HFFc6 (cell line): ENCODE data around the gene ZNF100. TPM values are rescaled to one million over a fixed set of nuclear protein-coding genes. Genes with fewer than 3 reads are reported as not detected.

Source experiments
- DNase-seq: peaks from one replicate; pipeline ENCODE4 v3.0.0-alpha.2; 2018
- H3K27ac Mint-ChIP-seq: 2 replicates; pipeline ENCODE4 v1.8.0; 2020; ENCODE audit warnings: mild to moderate bottlenecking, mixed read lengths
- H3K27me3 Mint-ChIP-seq: 2 replicates; pipeline ENCODE4 v1.8.0; 2021; ENCODE audit warnings: mild to moderate bottlenecking, moderate library complexity, mixed read lengths; ENCODE audit not compliant: insufficient read depth
- H3K36me3 Mint-ChIP-seq: 2 replicates; pipeline ENCODE4 v1.8.0; 2021; ENCODE audit warnings: low read depth, mixed read lengths
- H3K4me1 Mint-ChIP-seq: 2 replicates; pipeline ENCODE4 v1.8.0; 2020; ENCODE audit warnings: low read depth, mixed read lengths
- H3K4me3 Mint-ChIP-seq: 2 replicates; pipeline ENCODE4 v1.8.0; 2020; ENCODE audit warnings: mild to moderate bottlenecking, moderate library complexity, mixed read lengths
- H3K9me3 Mint-ChIP-seq: 2 replicates; pipeline ENCODE4 v1.8.0; 2020; ENCODE audit warnings: mild to moderate bottlenecking, mixed read lengths
- CTCF ChIP-seq: fragments of 200-600 bp; sonication (generic); IDR thresholded peaks from 2 replicates; pipeline ENCODE4 v1.5.0; 2021; ENCODE audit warnings: antibody characterized with exemption, mild to moderate bottlenecking
- total RNA-seq, 6 experiments: library from RNA; stranded (reverse); fragmentation: NEBNext Ultra II Directional; extraction: Animal tissue kit (Norgen Biotek cat#: 25700); gene quantifications; 2 replicates in 1 of 6; 3 replicates in 5 of 6; pipeline ENCODE4 v1.2.3, GENCODE V29; 2021

Gene ZNF100
- total RNA-seq, 6 experiments from 2014 or later: 2.8 to 6.2 (median 5.3) TPM

DNA sequence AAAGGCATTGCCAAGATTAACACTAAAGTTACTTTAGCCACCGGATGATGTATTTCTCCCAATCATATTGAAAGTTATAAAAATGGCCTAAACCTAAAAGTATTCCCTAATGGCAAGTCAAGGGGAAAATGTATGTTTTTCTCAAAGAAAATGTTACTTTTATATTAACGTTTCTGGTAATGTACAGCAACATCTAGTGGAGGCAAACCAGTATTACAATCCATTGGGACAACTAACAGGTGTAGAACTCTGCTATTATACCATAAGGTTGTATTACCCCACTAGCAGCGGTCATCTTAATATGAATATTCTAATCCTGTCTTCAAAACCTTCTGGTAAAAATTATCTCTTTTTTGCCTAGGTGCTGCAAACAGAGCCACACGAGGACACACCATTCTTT is 69.2 kb downstream of the ZNF100 start:
- peaks cover 5% of the 10 kb centered on the region; the same call in 1 of the 2 replicates for H3K9me3 Mint-ChIP-seq
- peaks cover 6% of the 10 kb centered on the region for H3K27me3 Mint-ChIP-seq
- peak; percentile 79 for TF ChIP-seq CTCF
- peaks cover 7% of the 10 kb centered on the region; the same call in 1 of the 2 replicates for H3K4me1 Mint-ChIP-seq
- H3K27ac Mint-ChIP-seq: no peak overlapping the region
- H3K4me3 Mint-ChIP-seq: no peak overlapping the region
- peak; percentile 26 for DNase-seq
- no peaks in the 10 kb centered on the region for H3K36me3 Mint-ChIP-seq

DNA sequence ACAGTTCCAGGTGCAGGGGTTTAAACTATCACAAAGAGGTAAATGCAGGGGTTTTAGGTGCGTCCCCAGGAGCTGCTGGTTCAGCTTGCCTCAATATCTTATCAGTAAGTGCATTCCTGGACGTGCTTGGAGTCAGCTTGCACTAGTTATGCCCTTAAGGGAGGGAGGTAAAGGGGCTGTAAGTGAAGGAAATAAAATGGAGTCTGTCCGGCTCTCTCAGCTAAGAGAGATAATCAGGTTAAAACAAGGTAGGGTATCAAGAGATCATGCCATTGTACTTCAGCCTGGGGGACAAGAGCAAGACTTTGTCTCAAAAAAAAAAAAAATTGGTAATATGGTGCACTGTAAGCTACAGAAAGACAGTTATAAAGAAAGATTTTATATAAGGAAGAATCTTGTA is 69.7 kb downstream of the ZNF100 start:
- no peak overlapping the region for H3K4me3 Mint-ChIP-seq
- H3K27me3 Mint-ChIP-seq: peaks cover 6% of the 10 kb centered on the region
- no peaks in the 10 kb centered on the region for H3K36me3 Mint-ChIP-seq
- H3K9me3 Mint-ChIP-seq: peaks cover 7% of the 10 kb centered on the region; the same call in 1 of the 2 replicates
- H3K4me1 Mint-ChIP-seq: peaks cover 7% of the 10 kb centered on the region; the same call in 1 of the 2 replicates
- TF ChIP-seq CTCF: no peak
- H3K27ac Mint-ChIP-seq: no peak overlapping the region
- no peak for DNase-seq

- Mint-ChIP-seq H3K36me3 (no peaks in the 10 kb centered on the region), H3K9me3 (peaks cover 27% of the 10 kb centered on the region), H3K4me1 (peaks cover 7% of the 10 kb centered on the region; the same call in 1 of the 2 replicates), H3K27me3 (peaks cover 6% of the 10 kb centered on the region), H3K4me3 (no peak overlapping the region), H3K27ac (no peak overlapping the region)
- no peak for TF ChIP-seq CTCF
- DNase-seq: no peak
Measured at GRCh38 chr19:21694171-21694906, 73.0 kb downstream of the ZNF100 start.

DNA sequence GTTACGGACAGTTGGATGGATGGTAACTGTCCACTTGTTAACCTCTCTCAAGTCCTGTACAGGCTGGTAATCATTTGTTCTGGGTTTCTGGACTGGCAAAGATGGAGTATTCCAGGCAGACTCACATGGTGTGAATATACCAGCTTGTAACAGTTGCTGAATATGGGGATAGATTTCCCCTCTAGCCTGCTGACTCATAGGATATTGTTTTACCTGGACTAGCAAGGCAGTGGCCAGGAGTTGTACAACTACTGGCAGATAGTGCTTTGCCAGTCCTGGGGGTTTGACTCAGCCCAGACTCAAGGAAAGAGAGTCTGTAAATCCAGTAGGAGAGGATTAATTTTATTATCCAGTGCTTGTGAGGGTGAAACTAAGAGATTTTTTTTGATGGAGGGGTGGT is 74.0 kb downstream of the ZNF100 start:
- no peak overlapping the region for H3K4me3 Mint-ChIP-seq
- no peak overlapping the region for H3K27ac Mint-ChIP-seq
- H3K36me3 Mint-ChIP-seq: no peaks in the 10 kb centered on the region
- peaks cover 6% of the 10 kb centered on the region for H3K27me3 Mint-ChIP-seq
- DNase-seq: no peak
- TF ChIP-seq CTCF: no peak
- peaks cover 36% of the 10 kb centered on the region for H3K9me3 Mint-ChIP-seq
- peaks cover 7% of the 10 kb centered on the region; the same call in 1 of the 2 replicates for H3K4me1 Mint-ChIP-seq

DNA sequence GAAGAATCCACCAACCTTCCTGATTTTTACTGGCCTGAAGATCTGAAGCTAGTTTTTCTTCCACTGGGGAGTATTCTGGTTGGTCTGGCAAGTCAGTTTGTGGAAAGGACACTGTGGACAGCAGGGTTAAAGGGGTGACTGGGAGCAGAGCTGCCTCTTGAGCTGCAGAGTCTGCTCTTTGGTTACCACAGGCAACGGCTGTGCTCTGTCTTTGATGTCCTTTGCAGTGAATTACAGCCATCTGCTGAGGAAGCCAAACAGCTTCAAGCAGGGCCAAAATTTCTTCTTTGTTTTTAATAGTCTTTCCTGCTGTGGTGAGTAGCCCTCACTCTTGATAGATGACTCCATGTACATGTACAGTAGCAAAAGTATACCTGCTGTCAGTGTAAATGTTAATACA is 75.7 kb downstream of the ZNF100 start:
- Mint-ChIP-seq H3K9me3 (peaks cover 48% of the 10 kb centered on the region), H3K4me1 (peaks cover 1% of the 10 kb centered on the region; the same call in 1 of the 2 replicates), H3K4me3 (no peak overlapping the region), H3K36me3 (no peaks in the 10 kb centered on the region), H3K27ac (no peak overlapping the region), H3K27me3 (peaks cover 3% of the 10 kb centered on the region)
- TF ChIP-seq CTCF: no peak
- DNase-seq: no peak
